A549 (cell line): ENCODE measurements around the gene AFF2. TPM values are rescaled to one million over a fixed set of nuclear protein-coding genes. Genes with fewer than 3 reads are reported as not detected.

Experiments used
- ATAC-seq, 2 experiments: fragments of 200-7000 bp in 1 of 2; fragments of >200 bp in 1 of 2; cut with Nextera tagmentation in 1 of 2; cut with Tn5 transposase in 1 of 2; 3 replicates each; pipeline versions ENCODE4 v1.8.0 to v1.9.1; 2018 to 2020; ENCODE audit warnings: mild to moderate bottlenecking in 1 of 2, moderate library complexity in 1 of 2
- CTCF ChIA-PET: fragments of 300-600 bp; sonication (Branson Sonifier 250); formaldehyde crosslinking; extraction: SDS; loops from one replicate; lab custom pipeline; 2021; ENCODE audit warnings: antibody characterized with exemption, inconsistent platforms; lab: Yijun Ruan, JAX
- POLR2A ChIA-PET: fragments of 350-600 bp; formaldehyde crosslinking; extraction: SDS; loops from one replicate; lab custom pipeline; 2021; ENCODE audit warnings: antibody characterized with exemption, inconsistent platforms; lab: Yijun Ruan, JAX
- DNase-seq, 2 experiments: peaks; one replicate each; pipeline versions ENCODE4 v3.0.0 to v3.0.0-alpha.2; 2011 to 2016; ENCODE audit warnings: low read depth in 1 of 2, low spot score in 1 of 2
- FAIRE-seq: peaks from 2 replicates; lab custom pipeline; 2011; peaks lifted over from hg19 to GRCh38; lab: Jason Lieb, UNC
- H3K27ac ChIP-seq, 2 experiments: fragments of >200 bp; sonication (Bioruptor Twin); formaldehyde crosslinking; 3 replicates each; pipeline ENCODE4 v1.5.1; 2016 to 2017
- H3K4me1 ChIP-seq: fragments of >200 bp; sonication (Bioruptor Twin); formaldehyde crosslinking; 3 replicates; pipeline ENCODE4 v1.6.1; 2016
- H3K4me2 ChIP-seq: fragments of >200 bp; sonication (Bioruptor Twin); formaldehyde crosslinking; 3 replicates; pipeline ENCODE4 v1.6.1; 2016
- H3K4me3 ChIP-seq: fragments of >200 bp; sonication (Bioruptor Twin); formaldehyde crosslinking; 3 replicates; pipeline ENCODE4 v1.5.1; 2016
- H3K9me3 ChIP-seq: fragments of >200 bp; sonication (Bioruptor Twin); formaldehyde crosslinking; 3 replicates; pipeline ENCODE4 v1.6.1; 2016
- CHD2 ChIP-seq: fragments of 150-350 bp; IDR thresholded peaks from 2 replicates; pipeline ENCODE4 v1.6.1; 2014; ENCODE audit warnings: low read length; ENCODE audit not compliant: partially characterized antibody
- CHD4 ChIP-seq: fragments of 200-600 bp; sonication (generic); IDR thresholded peaks from 2 replicates; pipeline ENCODE4 v1.6.1; 2016; ENCODE audit warnings: antibody characterized with exemption, mild to moderate bottlenecking, borderline replicate concordance
- EHF ChIP-seq: fragments of 250-450 bp; sonication (Bioruptor Pico); IDR thresholded peaks from 2 replicates; pipeline ENCODE4 v1.5.0; 2020; ENCODE audit warnings: mild to moderate bottlenecking
- ESRRA ChIP-seq: fragments of 150-350 bp; IDR thresholded peaks from 2 replicates; pipeline ENCODE4 v1.6.1; 2014; ENCODE audit warnings: mild to moderate bottlenecking, low read length, borderline replicate concordance
- FOSB ChIP-seq: fragments of 250-450 bp; sonication (Bioruptor Pico); IDR thresholded peaks from 2 replicates; pipeline ENCODE4 v1.5.0; 2020; ENCODE audit warnings: mild to moderate bottlenecking, moderate library complexity
- FOSL2 ChIP-seq, 2 experiments: fragments of 450-650 bp in 1 of 2; fragments of >200 bp in 1 of 2; sonication (Bioruptor Twin) in 1 of 2; formaldehyde crosslinking; IDR thresholded peaks; 2 replicates each; pipeline versions ENCODE4 v1.5.0 to v1.6.1; 2016 to 2020; ENCODE audit warnings: mild to moderate bottlenecking in 1 of 2, moderate library complexity in 1 of 2
- GATA3 ChIP-seq: IDR thresholded peaks from 2 replicates; pipeline ENCODE4 v1.6.1; 2012; ENCODE audit warnings: borderline replicate concordance
- HEYL ChIP-seq: fragments of 250-450 bp; sonication (Bioruptor Pico); IDR thresholded peaks from 2 replicates; pipeline ENCODE4 v1.8.0; 2021; ENCODE audit warnings: mild to moderate bottlenecking, moderate library complexity
- HOXB5 ChIP-seq: fragments of 250-450 bp; sonication (Bioruptor Pico); IDR thresholded peaks from 2 replicates; pipeline ENCODE4 v1.5.0; 2020; ENCODE audit warnings: mild to moderate bottlenecking, moderate library complexity
- KDM5A ChIP-seq: fragments of 200-600 bp; sonication (generic); IDR thresholded peaks from 2 replicates; pipeline ENCODE4 v1.6.1; 2016; ENCODE audit warnings: antibody characterized with exemption, mild to moderate bottlenecking
- MAFK ChIP-seq: fragments of 450-650 bp; IDR thresholded peaks from 2 replicates; pipeline ENCODE4 v1.6.1; 2014; ENCODE audit not compliant: partially characterized antibody
- MYC ChIP-seq: IDR thresholded peaks from 2 replicates; pipeline ENCODE4 v1.6.1; 2012; ENCODE audit warnings: mild to moderate bottlenecking, inconsistent platforms, low read length, improper control_type of control experiment, borderline replicate concordance
- NFE2L2 ChIP-seq: fragments of 150-350 bp; conservative IDR thresholded peaks from 2 replicates; pipeline ENCODE4 v1.6.1; 2014; ENCODE audit warnings: low read length
- NPAS2 ChIP-seq: fragments of 250-450 bp; sonication (Bioruptor Pico); IDR thresholded peaks from 2 replicates; pipeline ENCODE4 v1.8.0; 2022; ENCODE audit warnings: mild to moderate bottlenecking, moderate library complexity, borderline replicate concordance
- RAD21 ChIP-seq, 2 experiments: fragments of >200 bp in 1 of 2; sonication (Bioruptor Twin) in 1 of 2; formaldehyde crosslinking in 1 of 2; IDR thresholded peaks in 1 of 2; conservative IDR thresholded peaks in 1 of 2; 2 replicates in 1 of 2; 3 replicates in 1 of 2; pipeline ENCODE4 v1.6.1; 2012 to 2018; ENCODE audit warnings: inconsistent platforms in 1 of 2
- REST ChIP-seq: fragments of 200-600 bp; sonication (generic); IDR thresholded peaks from 2 replicates; pipeline ENCODE4 v1.6.1; 2016; ENCODE audit warnings: antibody characterized with exemption, mild to moderate bottlenecking, moderate library complexity
- USF2 ChIP-seq: fragments of 450-650 bp; IDR thresholded peaks from 2 replicates; pipeline ENCODE4 v1.6.1; 2014; ENCODE audit warnings: antibody characterized with exemption
- ZC3H11A ChIP-seq: fragments of 450-650 bp; IDR thresholded peaks from 2 replicates; pipeline ENCODE4 v1.6.1; 2014; ENCODE audit warnings: antibody characterized with exemption, mild to moderate bottlenecking
- ZFP36 ChIP-seq: fragments of 450-650 bp; IDR thresholded peaks from 2 replicates; pipeline ENCODE4 v1.6.1; 2014; ENCODE audit warnings: borderline replicate concordance; ENCODE audit not compliant: partially characterized antibody
- ZNF302 ChIP-seq: fragments of 250-450 bp; sonication (Bioruptor Pico); IDR thresholded peaks from 2 replicates; pipeline ENCODE4 v1.9.0; 2021; ENCODE audit warnings: inconsistent platforms, mild to moderate bottlenecking, moderate library complexity
- WGBS: methylation state at CpG from one replicate; pipeline ENCODE4 v1.1.6; 2017; ENCODE audit errors: missing lambda C conversion rate; 5-methylcytosine and 5-hydroxymethylcytosine counted together
- polyA plus RNA-seq, 4 experiments: library from polyadenylated mRNA; depleted of rRNA in 3 of 4; stranded (reverse); fragments of >200 nt; fragmentation: RNase III in 1 of 4; extraction: RNeasy Plus Mini Kit Qiagen cat#74134 plus additional on column Dnase treatment in 1 of 4; gene quantifications; 2 replicates in 3 of 4; 3 replicates in 1 of 4; pipeline ENCODE4 v1.2.3, GENCODE V29; 2011 to 2017
- TF ChIP-seq, protein P1 (sequence below): fragments of 150-350 bp; IDR thresholded peaks from 2 replicates; pipeline ENCODE4 v1.6.1; 2014; ENCODE audit warnings: low read depth, mild to moderate bottlenecking, low read length
- TF ChIP-seq, protein P2 (sequence below): IDR thresholded peaks from 2 replicates; pipeline ENCODE4 v1.6.1; 2012; ENCODE audit warnings: low read depth, borderline replicate concordance

The AFF2 gene
- polyA plus RNA-seq, 2 of the 4 experiments (the other 2 are of a cell fraction): 0.04 TPM; not detected in 1

DNA sequence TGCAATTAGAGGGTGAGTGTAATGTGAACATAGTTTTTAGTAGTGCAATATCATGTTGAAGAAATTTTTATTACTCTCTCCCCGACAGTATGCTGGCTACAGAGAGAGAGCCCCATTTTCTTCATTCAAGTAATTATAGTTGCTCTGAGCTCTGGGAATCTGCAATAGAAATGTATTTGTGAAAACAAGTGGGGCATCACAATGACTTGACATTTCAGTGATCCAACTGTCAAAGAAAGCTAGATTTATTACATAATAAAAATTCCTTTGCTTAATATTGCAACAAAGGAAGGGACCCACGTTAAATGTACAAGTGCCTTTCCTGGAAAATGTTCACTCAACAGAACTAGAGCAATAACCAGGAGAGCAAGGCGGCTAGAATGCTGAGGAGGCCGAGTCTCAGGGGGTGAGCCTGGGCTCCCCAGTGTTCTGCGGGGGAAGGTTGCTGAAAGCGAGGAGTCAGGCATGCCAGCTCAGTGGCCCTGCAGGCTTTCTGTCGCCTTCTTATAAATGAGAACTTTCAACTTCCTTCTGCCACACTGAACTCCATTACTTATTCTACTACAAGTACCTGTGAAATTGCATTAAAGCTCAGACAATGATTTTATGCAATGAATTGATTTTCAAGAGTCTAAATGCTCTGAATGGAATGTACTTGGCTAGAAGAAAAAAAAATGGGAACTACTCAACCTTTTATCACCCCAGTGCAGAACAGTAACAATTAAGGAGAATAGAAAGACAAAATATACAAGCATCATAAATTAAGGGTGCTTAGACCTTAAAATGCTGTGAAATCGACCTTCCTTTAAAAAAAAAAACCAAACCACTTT is 476.4 kb downstream of the AFF2 start (continued):
- no peak for TF ChIP-seq REST
- no peak for TF ChIP-seq ZFP36
- no peak for TF ChIP-seq MAFK
- no peak for TF ChIP-seq ZNF302 (CRISPR knock-in tag)
- TF ChIP-seq GATA3: no peak
- TF ChIP-seq NFE2L2: no peak
- no peak for TF ChIP-seq USF2
- TF ChIP-seq CHD4: no peak
- no peak for TF ChIP-seq CHD2
- no peak for TF ChIP-seq RAD21 (conservative IDR thresholded peaks at IDR 0.05 in 1 of 2, IDR thresholded peaks at IDR 0.05 in 1 of 2)

DNA sequence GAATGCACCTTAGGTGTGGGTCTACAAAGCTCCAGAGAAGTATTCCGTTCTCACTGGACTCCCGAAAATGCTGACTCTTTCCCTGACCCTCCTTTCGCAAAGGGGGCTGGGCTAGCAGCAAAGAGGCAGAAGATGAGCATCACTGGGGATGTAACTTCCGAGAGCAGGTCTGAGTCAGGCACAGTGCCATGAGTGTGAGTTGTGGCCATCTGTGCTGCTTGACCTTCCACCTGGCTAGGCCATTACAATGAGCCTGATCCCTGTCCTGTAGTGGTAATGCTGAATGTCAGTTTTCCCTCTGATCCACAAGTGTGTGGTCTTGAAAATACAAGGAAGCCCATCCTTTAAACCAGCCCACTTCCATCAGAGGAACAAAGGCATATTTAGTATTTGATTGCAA is 479.4 kb downstream of the AFF2 start:
- no peak for TF ChIP-seq ZC3H11A
- TF ChIP-seq ZNF302 (CRISPR knock-in tag): no peak
- TF ChIP-seq, protein P1, sequence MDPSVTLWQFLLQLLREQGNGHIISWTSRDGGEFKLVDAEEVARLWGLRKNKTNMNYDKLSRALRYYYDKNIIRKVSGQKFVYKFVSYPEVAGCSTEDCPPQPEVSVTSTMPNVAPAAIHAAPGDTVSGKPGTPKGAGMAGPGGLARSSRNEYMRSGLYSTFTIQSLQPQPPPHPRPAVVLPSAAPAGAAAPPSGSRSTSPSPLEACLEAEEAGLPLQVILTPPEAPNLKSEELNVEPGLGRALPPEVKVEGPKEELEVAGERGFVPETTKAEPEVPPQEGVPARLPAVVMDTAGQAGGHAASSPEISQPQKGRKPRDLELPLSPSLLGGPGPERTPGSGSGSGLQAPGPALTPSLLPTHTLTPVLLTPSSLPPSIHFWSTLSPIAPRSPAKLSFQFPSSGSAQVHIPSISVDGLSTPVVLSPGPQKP: no peak
- no peak for TF ChIP-seq HOXB5 (CRISPR knock-in tag)
- TF ChIP-seq FOSL2 (IDR thresholded peaks at IDR 0.05): no peak
- no peak for TF ChIP-seq FOSL2 (CRISPR knock-in tag; IDR thresholded peaks at IDR 0.05)
- TF ChIP-seq ESRRA: no peak
- TF ChIP-seq MYC: no peak
- no peaks in the 10 kb centered on the region for H3K9me3 ChIP-seq
- H3K4me3 ChIP-seq: no peak overlapping the region
- no peak overlapping the region for H3K4me2 ChIP-seq
- POLR2A ChIA-PET: no interaction called here
- FAIRE-seq: no peak
- no peak overlapping the region for H3K27ac ChIP-seq
- DNase-seq: no peak
- WGBS: 18% methylated on average over 4 of the region's 4 CpGs
- no peak for ATAC-seq
- CTCF ChIA-PET: no interaction called here
- H3K4me1 ChIP-seq: no peaks in the 10 kb centered on the region

DNA sequence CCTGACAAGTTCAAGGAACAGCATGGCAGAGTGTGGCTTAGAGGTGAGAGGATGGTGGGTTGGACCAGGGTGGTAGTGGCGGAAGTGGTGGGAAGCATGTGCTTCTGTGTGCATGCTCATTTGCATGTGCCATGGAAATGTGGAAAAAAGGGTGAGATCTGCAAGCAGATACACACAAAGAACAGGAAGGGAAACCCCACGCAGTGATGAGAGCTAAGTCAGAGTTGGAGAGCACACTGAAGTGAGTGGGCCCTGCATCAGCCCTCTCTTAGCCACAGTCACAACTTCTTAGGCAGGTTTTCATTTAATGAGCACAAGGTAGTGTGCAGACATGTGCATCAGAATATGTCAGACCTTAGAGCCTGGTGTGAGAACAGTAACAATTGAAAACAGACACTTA is 483.8 kb downstream of the AFF2 start:
- TF ChIP-seq, protein P2, sequence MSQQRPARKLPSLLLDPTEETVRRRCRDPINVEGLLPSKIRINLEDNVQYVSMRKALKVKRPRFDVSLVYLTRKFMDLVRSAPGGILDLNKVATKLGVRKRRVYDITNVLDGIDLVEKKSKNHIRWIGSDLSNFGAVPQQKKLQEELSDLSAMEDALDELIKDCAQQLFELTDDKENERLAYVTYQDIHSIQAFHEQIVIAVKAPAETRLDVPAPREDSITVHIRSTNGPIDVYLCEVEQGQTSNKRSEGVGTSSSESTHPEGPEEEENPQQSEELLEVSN: no peak
- TF ChIP-seq EHF (CRISPR knock-in tag): no peak
- no peak for TF ChIP-seq CHD4
- no peak for TF ChIP-seq KDM5A
- TF ChIP-seq FOSB (CRISPR knock-in tag): no peak
- no peak for TF ChIP-seq NPAS2 (CRISPR knock-in tag)
- TF ChIP-seq HEYL (CRISPR knock-in tag): no peak
- no peak for TF ChIP-seq ESRRA
- TF ChIP-seq, all 56 proteins: peak for 0
- 13% methylated on average over 2 of the region's 2 CpGs for WGBS
- Histone ChIP-seq H3K4me3 (no peak overlapping the region), H3K9me3 (no peaks in the 10 kb centered on the region), H3K4me1 (no peaks in the 10 kb centered on the region), H3K4me2 (no peak overlapping the region), H3K27ac (no peak overlapping the region)
- no peak for DNase-seq
- FAIRE-seq: no peak
- CTCF ChIA-PET: no interaction called here
- no peak for ATAC-seq
- POLR2A ChIA-PET: no interaction called here
